K562 (cell line): ENCODE results near the gene NDUFV3.

Source experiments
- CBX8 ChIP-seq: fragments of 200-600 bp; sonication (generic); IDR thresholded peaks from 2 replicates; pipeline ENCODE4 v1.6.1; 2012; ENCODE audit warnings: borderline replicate concordance, mixed run types, low read depth, mild to moderate bottlenecking, moderate library complexity, mixed read lengths, low read length, control low read depth, inconsistent platforms; ENCODE audit not compliant: poor library complexity, severe bottlenecking; ENCODE audit errors: extremely low read depth
- SP2 ChIP-seq: IDR thresholded peaks from 2 replicates; pipeline ENCODE4 v1.6.1; 2011; ENCODE audit warnings: mild to moderate bottlenecking, low read depth, low read length, moderate library complexity; ENCODE audit not compliant: poor library complexity, severe bottlenecking; ENCODE audit errors: extremely low read depth

GRCh38 chr21:42845296-42845965, 47.7 kb upstream of the NDUFV3 start:
- TF ChIP-seq SP2: no peak
- no peak for TF ChIP-seq CBX8
